Stimulated activated CD8-positive, alpha-beta memory T cell treated with anti-CD3 and anti-CD28 coated beads, Interleukin-12 subunit alpha, Interleukin-12 subunit beta, amount 100 ng/mL, for 24 hours (primary cell): ENCODE measurements around the gene VTA1.
"Not testable (repeated sequence)": the region's sequence is repeated elsewhere in the genome, so short reads cannot be mapped to it uniquely, and the experiment has no call there.

Experiments
- DNase-seq: peaks from one replicate; pipeline ENCODE4 v3.0.0-alpha.2; 2020; ENCODE audit errors: extremely low read depth

The VTA1 gene

GRCh38 chr6:142146828-142147662, at the start of gene VTA1, which contains the start of gene NMBR:
VTA1 (plus strand) TSS chr6:142147263; CDS start chr6:142147288, 25 bp downstream.
NMBR (minus strand) TSS chr6:142147122; CDS start chr6:142088658, 58,464 bp downstream.
- peak; percentile 90 for DNase-seq

GRCh38 chr6:142104820-142105219, 42.2 kb upstream of the VTA1 start:
- not testable (repeated sequence) for DNase-seq

- DNase-seq, result not testable (repeated sequence)
Measured at GRCh38 chr6:142110820-142111219, 36.2 kb upstream of the VTA1 start.

- peak; percentile 21 for DNase-seq
Measured at GRCh38 chr6:142112451-142113061, 34.5 kb upstream of the VTA1 start.

GRCh38 chr6:142117366-142117765, 29.7 kb upstream of the VTA1 start:
- DNase-seq, result no peak

GRCh38 chr6:142118328-142118727, 28.7 kb upstream of the VTA1 start:
- DNase-seq, result no peak

- no peak for DNase-seq
Measured at GRCh38 chr6:142118925-142119324, 28.1 kb upstream of the VTA1 start.

- DNase-seq, result no peak
Measured at GRCh38 chr6:142121342-142121741, 25.7 kb upstream of the VTA1 start.

GRCh38 chr6:142130814-142131213, 16.2 kb upstream of the VTA1 start:
- no peak for DNase-seq

GRCh38 chr6:142132625-142133024, 14.4 kb upstream of the VTA1 start, which contains the start of gene GJE1:
GJE1 (plus strand) TSS chr6:142132925; CDS start chr6:142133159, 234 bp downstream.
- no peak for DNase-seq

GRCh38 chr6:142138876-142139275, 8.2 kb upstream of the VTA1 start:
- no peak for DNase-seq

- not testable (repeated sequence) for DNase-seq
Measured at GRCh38 chr6:142141531-142141930, 5.5 kb upstream of the VTA1 start.

GRCh38 chr6:142152746-142153145, 5.7 kb downstream of the VTA1 start:
- no peak for DNase-seq

- no peak for DNase-seq
Measured at GRCh38 chr6:142153196-142153595, 6.1 kb downstream of the VTA1 start.

- DNase-seq, result no peak
Measured at GRCh38 chr6:142154336-142154735, 7.3 kb downstream of the VTA1 start.

- no peak for DNase-seq
Measured at GRCh38 chr6:142155091-142155490, 8.0 kb downstream of the VTA1 start.

- no peak for DNase-seq
Measured at GRCh38 chr6:142155895-142156757, 9.1 kb downstream of the VTA1 start.

GRCh38 chr6:142156758-142157068, 9.7 kb downstream of the VTA1 start:
- DNase-seq, result not testable (repeated sequence)

- no peak for DNase-seq
Measured at GRCh38 chr6:142162780-142163179, 15.7 kb downstream of the VTA1 start.

- no peak for DNase-seq
Measured at GRCh38 chr6:142165227-142165626, 18.2 kb downstream of the VTA1 start.

GRCh38 chr6:142167071-142167470, 20.0 kb downstream of the VTA1 start:
- DNase-seq, result no peak

- no peak for DNase-seq
Measured at GRCh38 chr6:142167486-142167885, 20.4 kb downstream of the VTA1 start.
